ENCODE data around the gene NDUFB4. TPM values are rescaled to one million over a fixed set of nuclear protein-coding genes. Genes with fewer than 3 reads are reported as not detected.
A peak's percentile ranks its signal among the peaks of the same experiment; 100 is the strongest.

The NDUFB4 gene
- total RNA-seq (2022) (118 and 138 TPM in 2 replicates), Bru-seq, nascent RNA (percentile 93 among the genes with signal in this experiment), BruChase-seq, experiment 1, labeled RNA remaining after a 6-hour chase (percentile 96 among the genes with signal in this experiment), BruChase-seq, experiment 2, labeled RNA remaining after a 2-hour chase (percentile 90 among the genes with signal in this experiment)
- long read RNA-seq, transcript NDUFB4-201 (3 exons, 671 nt) = major isoform, 254 of 279 reads
- long read RNA-seq, transcript NDUFB4-206 (2 exons, 425 nt) = minor isoform, 10 of 279 reads
- long read RNA-seq, partial matches to known transcripts = 0 of 279 reads
- long read RNA-seq, other reads (novel, unspliced or antisense) = 13 of 279 reads

GRCh38 chr3:120596116-120596852 is at the start of gene NDUFB4:
TSS of gene NDUFB4 (plus strand) at chr3:120596336. CDS start at chr3:120596360, 24 bp downstream.
- no peaks in the 10 kb centered on the region for H3K27me3 Mint-ChIP-seq (ENCODE audit: unreplicated experiment)

GRCh38 chr3:120550546-120550945 is 45.6 kb upstream of the NDUFB4 start:
- DNase-seq = no peak
- H3K27me3 Mint-ChIP-seq (ENCODE audit: unreplicated experiment) = peaks cover 13% of the 10 kb centered on the region
- no TSS peak for BruUV-seq (replicated peaks)
- H3K36me3 Mint-ChIP-seq (ENCODE audit: insufficient read depth, unreplicated experiment) = no peaks in the 10 kb centered on the region
- H3K4me3 Mint-ChIP-seq (ENCODE audit: low read depth, unreplicated experiment) = no peak overlapping the region
- H3K9me3 Mint-ChIP-seq (ENCODE audit: low read depth, unreplicated experiment) = no peaks in the 10 kb centered on the region
- no peak overlapping the region for H3K27ac Mint-ChIP-seq (ENCODE audit: unreplicated experiment)
- TF ChIP-seq, protein P1, sequence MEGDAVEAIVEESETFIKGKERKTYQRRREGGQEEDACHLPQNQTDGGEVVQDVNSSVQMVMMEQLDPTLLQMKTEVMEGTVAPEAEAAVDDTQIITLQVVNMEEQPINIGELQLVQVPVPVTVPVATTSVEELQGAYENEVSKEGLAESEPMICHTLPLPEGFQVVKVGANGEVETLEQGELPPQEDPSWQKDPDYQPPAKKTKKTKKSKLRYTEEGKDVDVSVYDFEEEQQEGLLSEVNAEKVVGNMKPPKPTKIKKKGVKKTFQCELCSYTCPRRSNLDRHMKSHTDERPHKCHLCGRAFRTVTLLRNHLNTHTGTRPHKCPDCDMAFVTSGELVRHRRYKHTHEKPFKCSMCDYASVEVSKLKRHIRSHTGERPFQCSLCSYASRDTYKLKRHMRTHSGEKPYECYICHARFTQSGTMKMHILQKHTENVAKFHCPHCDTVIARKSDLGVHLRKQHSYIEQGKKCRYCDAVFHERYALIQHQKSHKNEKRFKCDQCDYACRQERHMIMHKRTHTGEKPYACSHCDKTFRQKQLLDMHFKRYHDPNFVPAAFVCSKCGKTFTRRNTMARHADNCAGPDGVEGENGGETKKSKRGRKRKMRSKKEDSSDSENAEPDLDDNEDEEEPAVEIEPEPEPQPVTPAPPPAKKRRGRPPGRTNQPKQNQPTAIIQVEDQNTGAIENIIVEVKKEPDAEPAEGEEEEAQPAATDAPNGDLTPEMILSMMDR (IDR thresholded peaks at IDR 0.05; ENCODE audit: unreplicated experiment) = no peak
- intact Hi-C loops (cut with micrococcal nuclease; ENCODE audit: unreplicated experiment) = no loop called here
- no peaks in the 10 kb centered on the region for H3K4me1 Mint-ChIP-seq (ENCODE audit: low read depth, unreplicated experiment)
- CTCF ChIA-PET = no interaction called here

More at GRCh38 chr3:120596116-120596852, at the start of gene NDUFB4:
- H3K36me3 Mint-ChIP-seq (ENCODE audit: insufficient read depth, unreplicated experiment) = peaks cover 21% of the 10 kb centered on the region
- peak within 1 kb of the TSS; percentile 79 for H3K4me3 Mint-ChIP-seq (ENCODE audit: low read depth, unreplicated experiment)
- TSS peak; percentile 66 for BruUV-seq (replicated peaks)
- H3K9me3 Mint-ChIP-seq (ENCODE audit: low read depth, unreplicated experiment) = no peaks in the 10 kb centered on the region
- H3K4me1 Mint-ChIP-seq (ENCODE audit: low read depth, unreplicated experiment) = no peaks in the 10 kb centered on the region
- CTCF ChIA-PET = interaction anchor here (0.9 to 1.5 kb wide), 6 partner anchors 28 to 248 kb away, joined by 3 to 6 read pairs (median 3); partner anchors contain the start of gene LRRC58
- peak; percentile 92 for DNase-seq
- TF ChIP-seq, protein P1 (IDR thresholded peaks at IDR 0.05; ENCODE audit: unreplicated experiment) = no peak
- peak within 1 kb of the TSS; percentile 80 for H3K27ac Mint-ChIP-seq (ENCODE audit: unreplicated experiment)
- intact Hi-C loops (cut with micrococcal nuclease; ENCODE audit: unreplicated experiment) = loop anchor here (1.0 kb wide), 1 partner anchor 146 kb away; the partner anchor contains the start of genes GTF2E1 and RABL3

GRCh38 chr3:120552184-120553172 is 43.7 kb upstream of the NDUFB4 start:
- H3K27ac Mint-ChIP-seq (ENCODE audit: unreplicated experiment) = no peak overlapping the region
- TF ChIP-seq, protein P1 (IDR thresholded peaks at IDR 0.05; ENCODE audit: unreplicated experiment) = no peak
- H3K4me3 Mint-ChIP-seq (ENCODE audit: low read depth, unreplicated experiment) = no peak overlapping the region
- H3K9me3 Mint-ChIP-seq (ENCODE audit: low read depth, unreplicated experiment) = no peaks in the 10 kb centered on the region
- no peaks in the 10 kb centered on the region for H3K4me1 Mint-ChIP-seq (ENCODE audit: low read depth, unreplicated experiment)
- CTCF ChIA-PET = no interaction called here
- H3K27me3 Mint-ChIP-seq (ENCODE audit: unreplicated experiment) = no peaks in the 10 kb centered on the region
- H3K36me3 Mint-ChIP-seq (ENCODE audit: insufficient read depth, unreplicated experiment) = no peaks in the 10 kb centered on the region
- BruUV-seq (replicated peaks) = no TSS peak
- DNase-seq = no peak
- intact Hi-C loops (cut with micrococcal nuclease; ENCODE audit: unreplicated experiment) = no loop called here

Measured in Calu3 (cell line).